HG03521 (cell line): ENCODE results near the gene SHB.

ENCODE experiments used
- ATAC-seq: cut with Tn5 transposase; IDR thresholded peaks from one replicate; pipeline ENCODE4 v1.9.1; 2021; ENCODE audit warnings: mild to moderate bottlenecking, moderate library complexity; ENCODE audit not compliant: unreplicated experiment

The SHB gene

DNA sequence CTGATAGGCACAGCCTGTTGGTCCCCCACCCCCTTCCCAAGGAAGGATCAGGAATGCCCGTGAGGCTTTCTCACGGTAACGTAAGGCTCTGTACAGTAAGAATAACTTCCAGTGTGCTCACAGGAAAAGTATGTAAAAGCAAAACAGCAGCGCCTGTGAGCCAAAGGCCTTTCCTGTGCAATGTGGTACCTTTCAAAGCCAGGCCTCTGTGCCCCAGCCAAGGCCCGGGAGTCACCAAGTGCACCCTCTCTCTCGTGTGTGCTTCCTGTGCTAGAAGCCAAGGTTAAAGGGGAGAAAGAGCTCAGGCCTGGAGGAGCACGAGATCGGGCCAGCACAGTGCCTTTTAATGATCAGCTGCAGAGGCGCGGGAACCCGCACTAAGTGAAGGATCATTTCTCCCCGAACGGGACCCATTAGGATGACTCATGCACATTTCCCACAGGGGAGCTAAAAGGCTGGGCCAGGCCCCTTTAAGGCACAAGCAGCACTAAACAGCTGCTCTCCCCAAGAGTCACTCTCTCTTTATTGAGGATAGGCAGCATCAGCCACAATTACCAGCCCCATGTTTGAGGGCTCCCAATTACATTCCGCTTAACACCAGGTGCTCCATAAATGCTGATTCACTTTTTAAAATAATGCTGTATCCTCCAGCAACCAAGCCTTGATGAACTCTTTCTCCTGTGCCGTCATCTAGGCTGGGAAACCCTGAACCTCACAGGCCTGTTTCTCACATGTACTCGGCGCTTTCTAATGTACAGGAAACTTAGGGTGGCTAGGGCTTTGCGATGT, 42.8 kb downstream of the SHB start:
- ATAC-seq: no peak

DNA sequence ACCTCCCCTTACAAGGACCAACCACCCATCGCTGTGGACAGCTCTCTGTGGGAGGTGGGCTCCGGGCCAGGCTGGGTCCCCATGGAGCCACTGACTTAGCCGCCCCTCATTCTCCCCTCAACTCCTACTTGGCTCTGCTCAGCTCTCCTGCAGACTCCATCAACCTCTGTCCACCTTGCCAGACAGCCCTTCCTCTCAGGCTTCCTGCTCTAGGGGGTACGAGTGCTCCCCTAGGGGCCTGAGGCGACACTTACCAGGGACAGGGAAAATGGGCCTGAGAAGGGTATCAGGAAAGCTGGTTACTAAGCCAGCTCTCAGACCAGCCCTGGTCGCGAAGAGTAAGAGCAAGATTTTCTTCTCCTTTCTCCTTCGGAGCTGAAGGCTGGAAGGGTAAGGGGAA, 43.9 kb downstream of the SHB start:
- ATAC-seq: no peak

DNA sequence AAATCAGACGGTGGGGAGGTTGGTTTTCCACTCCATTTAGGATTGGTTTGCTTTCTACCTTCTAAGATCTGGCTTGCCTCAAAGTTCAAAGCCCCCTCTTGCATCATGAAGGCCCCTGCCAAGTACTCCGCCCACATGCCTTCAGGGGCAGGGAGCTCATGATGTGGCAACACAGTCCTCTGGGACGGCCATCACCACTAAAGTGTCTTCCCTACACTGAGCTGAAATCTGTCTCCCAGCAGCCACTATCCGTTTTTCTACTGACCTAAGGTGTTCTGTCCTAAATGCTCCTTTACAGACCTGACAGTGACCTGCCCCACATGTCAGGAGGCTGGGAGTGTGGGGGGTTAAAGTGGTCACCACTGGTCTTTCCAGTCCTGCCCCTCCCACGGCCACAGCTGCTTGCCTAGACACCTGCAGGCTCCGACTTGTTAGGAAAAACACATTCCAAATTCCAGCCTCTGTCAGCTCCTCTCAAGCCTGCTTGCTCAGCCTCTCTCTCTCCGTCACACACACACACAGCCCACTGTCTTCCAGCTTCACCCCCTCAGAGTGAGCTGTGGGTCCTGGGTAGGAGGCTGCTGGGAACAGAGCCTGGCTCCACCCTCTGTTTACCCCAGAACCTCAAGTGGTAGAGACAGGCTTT, 44.9 kb downstream of the SHB start:
- ATAC-seq: no peak

- no peak for ATAC-seq
Measured at GRCh38 chr9:38023661-38024035, 45.4 kb downstream of the SHB start.

- no peak for ATAC-seq
Measured at GRCh38 chr9:38022995-38023394, 46.0 kb downstream of the SHB start.

GRCh38 chr9:38022203-38022895, 46.7 kb downstream of the SHB start:
- no peak for ATAC-seq

- no peak for ATAC-seq
Measured at GRCh38 chr9:38020151-38021076, 48.6 kb downstream of the SHB start.

- ATAC-seq: no peak
Measured at GRCh38 chr9:38019731-38020130, 49.3 kb downstream of the SHB start.

DNA sequence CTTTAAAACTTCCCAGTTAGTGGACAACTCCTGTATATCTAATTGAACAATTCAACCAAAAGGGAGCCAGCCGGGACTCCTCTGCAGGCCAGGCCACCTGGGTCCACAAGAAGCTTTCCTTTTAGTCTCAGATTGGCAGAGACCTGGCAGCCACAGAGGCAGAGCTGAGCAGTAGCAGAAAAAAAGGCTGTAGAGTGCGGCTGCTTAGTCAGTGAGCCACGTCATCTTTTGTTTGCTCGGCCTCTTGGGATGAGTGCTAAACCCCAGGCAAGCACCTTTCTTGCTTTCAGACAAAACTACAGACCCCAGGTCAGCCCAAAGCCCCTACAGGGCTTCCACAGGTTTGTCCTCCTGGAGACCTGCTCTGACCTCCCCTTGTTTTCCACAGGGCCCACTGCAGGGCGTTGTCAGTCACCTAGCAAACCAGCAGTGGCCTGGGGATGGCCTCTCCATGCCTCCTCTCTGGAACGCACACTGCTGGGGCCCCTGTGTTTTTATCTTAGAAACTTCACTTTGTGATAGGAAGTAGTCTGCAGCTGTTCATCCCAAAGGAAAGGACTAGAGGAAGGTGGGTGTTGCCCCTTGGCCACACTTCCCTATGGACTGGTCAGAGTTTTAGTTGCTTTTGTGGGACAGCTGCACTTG, 49.9 kb downstream of the SHB start:
- no peak for ATAC-seq

DNA sequence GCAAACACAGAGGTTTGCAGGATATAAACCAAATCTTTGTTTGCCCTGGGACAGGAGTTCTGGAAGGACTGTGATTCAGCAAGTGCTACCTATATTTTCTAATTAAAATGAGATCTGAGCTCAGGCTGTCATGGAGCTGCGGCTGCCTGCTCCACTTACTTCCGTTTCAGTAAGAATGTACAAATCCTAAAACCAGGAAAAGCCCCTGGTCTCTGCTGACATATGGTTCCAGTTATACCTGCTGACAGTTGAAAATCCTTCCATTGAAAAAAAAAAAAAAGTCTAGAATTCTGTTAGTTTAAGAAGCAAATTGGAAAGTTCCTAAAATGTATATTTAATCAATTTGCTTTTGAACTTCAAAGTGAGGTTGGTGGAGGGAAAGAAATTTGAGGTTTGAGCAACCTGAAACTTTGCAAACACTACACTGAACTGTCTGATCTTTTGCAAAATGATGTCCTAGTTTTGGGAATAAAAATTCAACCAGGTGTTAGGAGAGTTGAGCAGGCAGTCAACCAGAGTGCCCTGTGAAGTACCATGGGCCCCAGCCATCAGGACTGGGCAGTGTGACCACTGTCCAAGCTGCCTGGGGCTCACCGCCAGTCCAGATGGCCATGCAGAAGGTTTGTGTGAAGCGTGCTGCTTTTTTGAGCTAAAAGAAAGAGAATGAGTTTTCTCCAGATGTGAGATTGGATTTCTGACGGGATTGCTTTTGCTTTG, 50.6 kb downstream of the SHB start:
- ATAC-seq: no peak

- no peak for ATAC-seq
Measured at GRCh38 chr9:38017885-38018186, 51.2 kb downstream of the SHB start.

DNA sequence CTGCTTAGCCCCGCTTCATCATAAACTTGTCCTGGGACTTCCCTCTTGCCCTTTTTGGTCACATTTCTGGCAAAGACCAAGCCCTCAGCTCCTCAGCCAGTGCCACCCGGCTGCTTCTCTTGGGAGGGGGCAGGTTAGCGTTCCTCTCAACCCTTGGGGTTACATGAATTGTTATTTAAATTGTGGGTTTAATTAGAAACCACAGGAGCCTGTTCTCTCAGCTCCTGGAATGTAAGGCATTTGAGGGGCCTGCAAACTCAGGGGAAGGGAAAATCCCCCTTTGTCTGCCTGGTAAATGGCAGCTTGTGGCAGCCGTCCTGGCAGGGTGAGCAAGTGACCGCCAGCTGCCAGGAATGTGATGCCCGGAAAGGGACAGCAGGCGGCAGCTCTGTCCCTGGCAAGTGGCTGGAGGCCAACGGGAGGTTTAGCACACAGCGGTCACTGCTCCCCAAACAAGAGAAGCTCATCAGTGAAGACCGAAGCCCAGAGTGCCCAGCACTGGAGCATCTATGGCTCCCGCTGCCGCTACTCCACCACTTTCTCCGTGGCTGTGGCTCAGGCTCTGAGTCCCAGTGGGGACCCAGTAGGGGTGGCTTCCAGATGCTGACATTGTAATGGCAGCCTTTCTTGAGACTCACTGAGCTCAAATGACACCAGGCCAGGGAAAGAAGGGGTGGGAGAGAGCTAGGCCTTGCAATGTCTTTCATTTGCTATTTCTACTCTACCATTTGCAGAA, 51.7 kb downstream of the SHB start:
- no peak for ATAC-seq

GRCh38 chr9:38016375-38017135, 52.5 kb downstream of the SHB start:
- ATAC-seq: no peak

- ATAC-seq: no peak
Measured at GRCh38 chr9:38015906-38016305, 53.1 kb downstream of the SHB start.

GRCh38 chr9:38015266-38015665, 53.8 kb downstream of the SHB start:
- ATAC-seq: no peak

GRCh38 chr9:38012767-38013450, 56.1 kb downstream of the SHB start:
- ATAC-seq: no peak

GRCh38 chr9:38011991-38012390, 57.0 kb downstream of the SHB start:
- no peak for ATAC-seq
